H1 (cell line): ENCODE data around the gene PIK3C2G. TPM values are rescaled to one million over a fixed set of nuclear protein-coding genes. Genes with fewer than 3 reads are reported as not detected.

Source experiments
- ATF2 ChIP-seq: IDR thresholded peaks from 2 replicates; pipeline ENCODE4 v1.6.1; 2012; ENCODE audit warnings: low read length, inconsistent platforms
- CHD7 ChIP-seq: fragments of 300-600 bp; sonication (generic); IDR thresholded peaks from 2 replicates; pipeline ENCODE4 v1.7.1; 2012; ENCODE audit warnings: low read length, moderate library complexity, mild to moderate bottlenecking, inconsistent platforms; ENCODE audit not compliant: insufficient replicate concordance
- JUN ChIP-seq: IDR thresholded peaks from 2 replicates; pipeline ENCODE4 v1.6.1; 2011; ENCODE audit warnings: low read depth, mild to moderate bottlenecking, improper control_type of control experiment, low read length
- RBBP5 ChIP-seq: IDR thresholded peaks from 2 replicates; pipeline ENCODE4 v1.7.1; 2012; ENCODE audit warnings: low read depth, mild to moderate bottlenecking, inconsistent platforms, low read length, moderate library complexity, borderline replicate concordance
- RNF2 ChIP-seq: fragments of 200-900, 300-1000 bp; sonication (generic); IDR thresholded peaks from 2 replicates; pipeline ENCODE4 v1.7.1; 2016; ENCODE audit warnings: borderline replicate concordance, low read depth, mild to moderate bottlenecking, antibody characterized with exemption, low read length; ENCODE audit not compliant: poor library complexity, severe bottlenecking; ENCODE audit errors: missing control alignments
- polyA plus RNA-seq, 7 experiments: library from polyadenylated mRNA; depleted of rRNA in 3 of 7; stranded (reverse) in 5 of 7; unstranded in 2 of 7; fragments of >200 nt in 5 of 7; fragments of 200-250 nt in 2 of 7; gene quantifications; 1 replicate in 5 of 7; 2 replicates in 1 of 7; 4 replicates in 1 of 7; pipeline versions ENCODE4 v1.2.1 to v1.2.3, GENCODE V29; 2011 to 2013; ENCODE audit warnings: missing spikeins in 2 of 7, mixed read lengths in 2 of 7
- total RNA-seq: library from RNA; stranded (reverse); fragmentation: NEBNext Ultra II Directional; extraction: Animal tissue kit (Norgen Biotek cat#: 25700); gene quantifications from 2 replicates; pipeline ENCODE4 v1.2.1, GENCODE V29; 2021

Gene PIK3C2G
- total and polyA plus RNA-seq, 2 of the 8 experiments (the other 6 are each of a cell fraction or from before 2014, with no cell fraction given) = not detected

GRCh38 chr12:18486036-18486435 lies 224.7 kb downstream of the PIK3C2G start (continued):
- TF ChIP-seq CHD7 = no peak
- no peak for TF ChIP-seq RNF2
- TF ChIP-seq ATF2 = no peak
- TF ChIP-seq RBBP5 = no peak
- TF ChIP-seq JUN = no peak
